Smooth muscle cell (in vitro differentiated cells): ENCODE measurements around the gene SEPTIN10. TPM values are rescaled to one million over a fixed set of nuclear protein-coding genes. Genes with fewer than 3 reads are reported as not detected.
A peak's percentile ranks its signal among the peaks of the same experiment; 100 is the strongest.

Experiments used
- DNase-seq: peaks from one replicate; lab custom pipeline; 2025; ENCODE audit not compliant: unreplicated experiment; lab: John Stamatoyannopoulos, UW
- H2AFZ ChIP-seq: fragments of 200-600 bp; sonication (generic); 2 replicates; pipeline ENCODE4 v1.6.0; 2016; ENCODE audit warnings: antibody characterized with exemption, low read depth, mild to moderate bottlenecking
- H3F3A ChIP-seq: fragments of 200-600 bp; sonication (generic); 2 replicates; pipeline ENCODE4 v1.6.0; 2017; ENCODE audit warnings: antibody characterized with exemption, low read depth
- H3K27ac ChIP-seq: fragments of 200-600 bp; sonication (generic); 2 replicates; pipeline ENCODE4 v1.5.1; 2016; ENCODE audit warnings: low read depth, mild to moderate bottlenecking
- H3K27me3 ChIP-seq: fragments of 200-600 bp; sonication (generic); 2 replicates; pipeline ENCODE4 v1.6.1; 2016; ENCODE audit warnings: low read depth, mild to moderate bottlenecking
- H3K36me3 ChIP-seq: fragments of 200-600 bp; sonication (generic); 2 replicates; pipeline ENCODE4 v1.5.1; 2016; ENCODE audit warnings: low read depth
- H3K4me1 ChIP-seq: fragments of 200-600 bp; sonication (generic); 2 replicates; pipeline ENCODE4 v1.5.1; 2016; ENCODE audit warnings: low read depth
- H3K4me2 ChIP-seq: fragments of 200-600 bp; sonication (generic); 2 replicates; pipeline ENCODE4 v1.6.0; 2016; ENCODE audit warnings: mild to moderate bottlenecking
- H3K4me3 ChIP-seq: fragments of 200-600 bp; sonication (generic); 2 replicates; pipeline ENCODE4 v1.5.1; 2016; ENCODE audit warnings: mild to moderate bottlenecking
- H3K79me2 ChIP-seq: fragments of 200-600 bp; sonication (generic); 2 replicates; pipeline ENCODE4 v1.6.0; 2016; ENCODE audit warnings: low read depth, mild to moderate bottlenecking
- H3K9ac ChIP-seq: fragments of 200-600 bp; sonication (generic); 2 replicates; pipeline ENCODE4 v1.6.0; 2016; ENCODE audit warnings: low read depth
- H3K9me3 ChIP-seq: fragments of 200-600 bp; sonication (generic); replicated peaks from 2 replicates; pipeline ENCODE4 v1.5.1; 2016; ENCODE audit warnings: low read depth
- H4K20me1 ChIP-seq: fragments of 200-600 bp; sonication (generic); 2 replicates; pipeline ENCODE4 v1.6.0; 2016; ENCODE audit warnings: low read depth
- CTCF ChIP-seq: fragments of 200-600 bp; sonication (generic); IDR thresholded peaks from 2 replicates; pipeline ENCODE4 v1.5.1; 2017; ENCODE audit warnings: borderline replicate concordance, mild to moderate bottlenecking, antibody characterized with exemption; ENCODE audit not compliant: insufficient read depth, poor library complexity, severe bottlenecking
- WGBS: methylation state at CpG from one replicate; pipeline ENCODE4 v1.1.7; 2016; ENCODE audit warnings: low lambda C conversion rate; 5-methylcytosine and 5-hydroxymethylcytosine counted together
- polyA plus RNA-seq: library from polyadenylated mRNA; unstranded; fragments of >200 nt; fragmentation: Nextera tagmentation; extraction: Ambion mirVana; gene quantifications from 2 replicates; pipeline ENCODE4 v1.2.1, GENCODE V29; 2016
- total RNA-seq: library from RNA; depleted of rRNA; stranded (reverse); fragments of >200 nt; gene quantifications from 2 replicates; pipeline ENCODE4 v1.2.3, GENCODE V29; 2014

The SEPTIN10 gene
- total RNA-seq (92.1 and 102 TPM in 2 replicates), polyA plus RNA-seq (39.2 and 48.8 TPM in 2 replicates)

- no peaks in the 10 kb centered on the region for H3K27me3 ChIP-seq
- no peaks in the 10 kb centered on the region for H3K9me3 ChIP-seq
- H4K20me1 ChIP-seq: peaks cover 54% of the 10 kb centered on the region
- H3K36me3 ChIP-seq: no peaks in the 10 kb centered on the region
- peak within 1 kb of the TSS; percentile 87 for H3K4me3 ChIP-seq
- H3F3A ChIP-seq: peaks cover 24% of the 10 kb centered on the region
- H3K9ac ChIP-seq: peak within 1 kb of the TSS; percentile 88
- 1% methylated on average over 70 of the region's 104 CpGs for WGBS
- H3K4me2 ChIP-seq: peak within 1 kb of the TSS; percentile 92
- H3K79me2 ChIP-seq: peaks cover 69% of the 10 kb centered on the region
- H3K27ac ChIP-seq: peak within 1 kb of the TSS; percentile 97
- no peak for TF ChIP-seq CTCF
- peaks cover 30% of the 10 kb centered on the region for H3K4me1 ChIP-seq
- DNase-seq: peak; percentile 100
- H2AFZ ChIP-seq: peak within 1 kb of the TSS; percentile 13
These were observed at the start of gene SEPTIN10, which contains the start of gene SOWAHC for GRCh38 chr2:109613922-109614714. Gene SEPTIN10 (minus strand): TSS chr2:109613966. CDS start chr2:109613827, 139 bp downstream. Gene SOWAHC (plus strand): TSS chr2:109614364. CDS start chr2:109614490, 126 bp downstream.

DNA sequence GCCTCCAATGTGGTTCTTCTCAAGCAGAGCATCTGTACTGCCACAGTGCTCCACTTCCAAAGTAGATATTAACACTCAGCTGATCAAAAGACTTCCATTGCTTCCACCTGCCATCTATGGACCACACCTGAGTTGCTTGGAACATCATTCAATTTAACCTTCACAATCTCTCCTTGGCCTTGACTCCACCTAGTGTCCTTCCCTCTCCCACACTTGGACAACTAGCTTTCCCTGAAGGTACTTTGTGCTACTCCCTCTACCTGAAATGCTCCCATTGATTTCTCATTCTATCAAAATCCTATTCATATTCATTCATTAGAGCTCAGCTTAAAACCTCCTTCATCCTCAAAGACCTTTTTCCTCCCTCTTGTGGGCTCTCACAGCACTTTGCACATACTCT lies 49.1 kb upstream of the SEPTIN10 start:
- H3K27ac ChIP-seq: no peak overlapping the region
- H3K27me3 ChIP-seq: no peaks in the 10 kb centered on the region
- H3K4me2 ChIP-seq: no peak overlapping the region
- TF ChIP-seq CTCF: no peak
- H3K9me3 ChIP-seq: no peaks in the 10 kb centered on the region
- H3K4me3 ChIP-seq: no peak overlapping the region
- H2AFZ ChIP-seq: no peak overlapping the region
- H3K9ac ChIP-seq: no peak overlapping the region
- H3K4me1 ChIP-seq: no peaks in the 10 kb centered on the region
- DNase-seq: no peak
- H3K36me3 ChIP-seq: no peaks in the 10 kb centered on the region
- no peaks in the 10 kb centered on the region for H3K79me2 ChIP-seq
- H4K20me1 ChIP-seq: no peaks in the 10 kb centered on the region
- no peaks in the 10 kb centered on the region for H3F3A ChIP-seq

- no peak for DNase-seq
- Histone ChIP-seq H3K27me3 (no peaks in the 10 kb centered on the region), H2AFZ (no peak overlapping the region), H3K27ac (no peak overlapping the region), H3K4me1 (no peaks in the 10 kb centered on the region), H4K20me1 (no peaks in the 10 kb centered on the region), H3F3A (no peaks in the 10 kb centered on the region), H3K4me3 (no peak overlapping the region), H3K36me3 (no peaks in the 10 kb centered on the region), H3K9ac (no peak overlapping the region), H3K4me2 (no peak overlapping the region), H3K79me2 (no peaks in the 10 kb centered on the region), H3K9me3 (no peaks in the 10 kb centered on the region)
- WGBS: 87% methylated on average over 3 of the region's 3 CpGs
- TF ChIP-seq CTCF: no peak
These were observed 46.5 kb upstream of the SEPTIN10 start for GRCh38 chr2:109660046-109660860.
